HepG2 (cell line): Measurements from ENCODE around the gene ZFAND2B. TPM values are rescaled to one million over a fixed set of nuclear protein-coding genes. Genes with fewer than 3 reads are reported as not detected.

Source experiments
- BORCS8-MEF2B ChIP-seq: sonication (generic); formaldehyde crosslinking; IDR thresholded peaks from 2 replicates; pipeline ENCODE4 v1.8.0; 2022; ENCODE audit warnings: mild to moderate bottlenecking, missing genetic modification reagents
- DPF2 ChIP-seq: sonication (generic); formaldehyde crosslinking; IDR thresholded peaks from 2 replicates; pipeline ENCODE4 v1.4.0; 2020; ENCODE audit warnings: mild to moderate bottlenecking, low read depth, missing genetic modification reagents, borderline replicate concordance
- FOSL1 ChIP-seq: sonication (generic); formaldehyde crosslinking; IDR thresholded peaks from 2 replicates; pipeline ENCODE4 v1.9.0; 2021; ENCODE audit warnings: missing genetic modification reagents, borderline replicate concordance
- FOXK1 ChIP-seq: sonication (generic); formaldehyde crosslinking; IDR thresholded peaks from 2 replicates; pipeline ENCODE4 v1.4.0; 2020; ENCODE audit warnings: low read depth, missing genetic modification reagents, borderline replicate concordance
- HNRNPLL ChIP-seq: fragments of 200-400 bp; formaldehyde crosslinking; IDR thresholded peaks from 2 replicates; pipeline ENCODE4 v1.6.1; 2017; ENCODE audit warnings: mild to moderate bottlenecking, low read depth, low read length; ENCODE audit not compliant: poor library complexity, severe bottlenecking
- IKZF5 ChIP-seq: IDR thresholded peaks from 2 replicates; pipeline ENCODE4 v1.6.1; 2018; ENCODE audit warnings: missing genetic modification reagents, mild to moderate bottlenecking, missing compliant biosample characterization
- IRF1 ChIP-seq: sonication (generic); formaldehyde crosslinking; IDR thresholded peaks from 2 replicates; pipeline ENCODE4 v1.4.0; 2020; ENCODE audit warnings: low read depth, mild to moderate bottlenecking, missing genetic modification reagents
- JUN ChIP-seq: sonication (generic); formaldehyde crosslinking; IDR thresholded peaks from 2 replicates; pipeline ENCODE4 v1.4.0; 2020; ENCODE audit warnings: mild to moderate bottlenecking, missing genetic modification reagents
- KDM3A ChIP-seq: IDR thresholded peaks from 2 replicates; pipeline ENCODE4 v1.6.1; 2018; ENCODE audit warnings: low read depth, missing compliant biosample characterization
- NFATC3 ChIP-seq: sonication (generic); formaldehyde crosslinking; IDR thresholded peaks from 2 replicates; pipeline ENCODE4 v1.5.1; 2020; ENCODE audit warnings: mild to moderate bottlenecking, missing genetic modification reagents
- NFKBIZ ChIP-seq: IDR thresholded peaks from 2 replicates; pipeline ENCODE4 v1.6.1; 2018; ENCODE audit warnings: missing genetic modification reagents, missing compliant biosample characterization
- RCOR2 ChIP-seq: IDR thresholded peaks from 2 replicates; pipeline ENCODE4 v1.6.1; 2016; ENCODE audit warnings: missing biosample characterization, missing genetic modification reagents
- REXO4 ChIP-seq: sonication (generic); formaldehyde crosslinking; IDR thresholded peaks from 2 replicates; pipeline ENCODE4 v1.8.0; 2022; ENCODE audit warnings: missing genetic modification reagents, mild to moderate bottlenecking, borderline replicate concordance
- SP2 ChIP-seq: sonication (generic); formaldehyde crosslinking; IDR thresholded peaks from 2 replicates; pipeline ENCODE4 v1.5.1; 2020; ENCODE audit warnings: mild to moderate bottlenecking, missing genetic modification reagents
- SRF ChIP-seq: IDR thresholded peaks from 2 replicates; pipeline ENCODE4 v1.6.1; 2011; ENCODE audit warnings: mild to moderate bottlenecking, low read depth, low read length, moderate library complexity
- TFAP4 ChIP-seq: sonication (generic); IDR thresholded peaks from 2 replicates; pipeline ENCODE4 v1.6.1; 2016; ENCODE audit warnings: low read depth, borderline replicate concordance
- TOE1 ChIP-seq: sonication (generic); formaldehyde crosslinking; IDR thresholded peaks from 2 replicates; pipeline ENCODE4 v1.4.0; 2020; ENCODE audit warnings: mild to moderate bottlenecking, missing genetic modification reagents
- ZBTB49 ChIP-seq: sonication (generic); formaldehyde crosslinking; IDR thresholded peaks from 2 replicates; pipeline ENCODE4 v1.4.0; 2020; ENCODE audit warnings: missing genetic modification reagents, borderline replicate concordance
- ZMYM3 ChIP-seq: sonication (generic); formaldehyde crosslinking; IDR thresholded peaks from 2 replicates; pipeline ENCODE4 v1.5.1; 2020; ENCODE audit warnings: mild to moderate bottlenecking, missing genetic modification reagents
- ZNF136 ChIP-seq: sonication (generic); formaldehyde crosslinking; IDR thresholded peaks from 2 replicates; pipeline ENCODE4 v1.8.1; 2022; ENCODE audit warnings: low read depth, mild to moderate bottlenecking, moderate library complexity, missing genetic modification reagents
- ZNF180 ChIP-seq: sonication (generic); formaldehyde crosslinking; IDR thresholded peaks from 2 replicates; pipeline ENCODE4 v1.4.0; 2020; ENCODE audit warnings: low read depth, missing genetic modification reagents, borderline replicate concordance
- ZNF441 ChIP-seq: sonication (generic); formaldehyde crosslinking; IDR thresholded peaks from 2 replicates; pipeline ENCODE4 v1.7.0; 2021; ENCODE audit warnings: missing genetic modification reagents, borderline replicate concordance
- ZNF547 ChIP-seq: sonication (generic); formaldehyde crosslinking; IDR thresholded peaks from 2 replicates; pipeline ENCODE4 v1.5.1; 2020; ENCODE audit warnings: mild to moderate bottlenecking, missing genetic modification reagents
- ZNF782 ChIP-seq: sonication (generic); formaldehyde crosslinking; IDR thresholded peaks from 2 replicates; pipeline ENCODE4 v1.4.0; 2020; ENCODE audit warnings: missing genetic modification reagents, mild to moderate bottlenecking, borderline replicate concordance
- ZNF790 ChIP-seq: sonication (generic); formaldehyde crosslinking; IDR thresholded peaks from 2 replicates; pipeline ENCODE4 v1.8.0; 2022; ENCODE audit warnings: missing genetic modification reagents, mild to moderate bottlenecking, borderline replicate concordance
- polyA plus RNA-seq, 8 experiments: library from polyadenylated mRNA; depleted of rRNA in 3 of 8; stranded (reverse) in 7 of 8; unstranded in 1 of 8; fragments of >200 nt; fragmentation: Illumina TruSeq in 4 of 8; extraction: Trizol in 4 of 8; gene quantifications; 2 replicates each; pipeline versions ENCODE4 v1.2.1 to v1.2.3, GENCODE V29; 2011 to 2016; ENCODE audit warnings: low read depth in 4 of 8, missing spikeins in 1 of 8, mixed read lengths in 1 of 8; ENCODE audit not compliant: insufficient read depth in 1 of 8
- total RNA-seq, 5 experiments: library from RNA; depleted of rRNA; stranded (reverse); fragments of >200 nt; fragmentation: Illumina TruSeq; extraction: Trizol; gene quantifications; 2 replicates each; pipeline ENCODE4 v1.2.3, GENCODE V29; 2016; ENCODE audit warnings: low read depth in 1 of 5

ZFAND2B gene
- total and polyA plus RNA-seq, 2 of the 13 experiments (the other 11 are each of a cell fraction or from before 2014, with no cell fraction given), result 53.3 to 115 TPM

GRCh38 chr2:219206328-219207133 is at the start of gene ZFAND2B (continued):
- TF ChIP-seq ZNF441 (CRISPR knock-in tag) (peak; percentile 97), TFAP4 (no peak), RCOR2 (CRISPR knock-in tag) (no peak), KDM3A (CRISPR knock-in tag) (no peak), IKZF5 (peak; percentile 83; the same call in 1 of the 2 replicates), DPF2 (CRISPR knock-in tag) (no peak), NFATC3 (CRISPR knock-in tag) (0 out of 2 replicates have a peak, but pooled peaks have one; percentile 12), FOSL1 (CRISPR knock-in tag) (no peak), ZNF136 (0 out of 2 replicates have a peak, but pooled peaks have one; percentile 30), ZNF782 (CRISPR knock-in tag) (peak; percentile 30), TOE1 (no peak), BORCS8-MEF2B (peak; percentile 92; the same call in 1 of the 2 replicates), SP2 (CRISPR knock-in tag) (peak; percentile 48; the same call in 1 of the 2 replicates), ZNF790 (CRISPR knock-in tag) (no peak), ZBTB49 (CRISPR knock-in tag) (no peak), ZNF547 (CRISPR knock-in tag) (peak; percentile 95), NFKBIZ (CRISPR knock-in tag) (peak; percentile 66; the same call in 1 of the 2 replicates), ZNF180 (CRISPR knock-in tag) (no peak), HNRNPLL (peak; percentile 87), REXO4 (CRISPR knock-in tag) (no peak), ZMYM3 (CRISPR knock-in tag) (0 out of 2 replicates have a peak, but pooled peaks have one; percentile 50), SRF (0 out of 2 replicates have a peak, but pooled peaks have one; percentile 46), IRF1 (CRISPR knock-in tag) (no peak), JUN (CRISPR knock-in tag) (peak; percentile 83), FOXK1 (no peak; the same call in 1 of the 2 replicates)
